Aorta (tissue), 5 donors: ENCODE data around the gene PHKA1. TPM values are rescaled to one million over a fixed set of nuclear protein-coding genes. Genes with fewer than 3 reads are reported as not detected.
"Not testable (repeated sequence)": the region's sequence is repeated elsewhere in the genome, so short reads cannot be mapped to it uniquely, and the experiment has no call there.

Source experiments
- ATAC-seq: fragments of 200-7000 bp; cut with Tn5 transposase; one replicate; pipeline ENCODE4 v1.9.1; 2022; ENCODE audit warnings: moderate library complexity; ENCODE audit not compliant: low FRiP score
- DNase-seq, 2 donors: peaks; one replicate each; pipeline ENCODE4 v3.0.0-alpha.2; 2020
- H3K27ac ChIP-seq, 2 donors: one replicate each; pipeline ENCODE4 v1.5.1; 2013; ENCODE audit warnings: low read length in 2 of 2, mild to moderate bottlenecking in 2 of 2, moderate library complexity in 2 of 2, control low read depth in 1 of 2, inconsistent platforms in 1 of 2, low read depth in 1 of 2
- H3K27me3 ChIP-seq, 2 donors: one replicate each; pipeline ENCODE4 v1.6.1; 2013; ENCODE audit warnings: control low read depth in 1 of 2, low read length in 1 of 2, mild to moderate bottlenecking in 1 of 2, moderate library complexity in 1 of 2; ENCODE audit not compliant: insufficient read depth in 2 of 2, control insufficient read depth in 1 of 2
- H3K36me3 ChIP-seq, 2 donors: one replicate each; pipeline ENCODE4 v1.6.1; 2013; ENCODE audit warnings: control low read depth in 1 of 2, low read length in 1 of 2, mild to moderate bottlenecking in 1 of 2; ENCODE audit not compliant: insufficient read depth in 2 of 2, control insufficient read depth in 1 of 2
- H3K4me1 ChIP-seq, 2 donors: one replicate each; pipeline ENCODE4 v1.6.1; 2013; ENCODE audit warnings: low read length in 2 of 2, control low read depth in 1 of 2, mild to moderate bottlenecking in 1 of 2, moderate library complexity in 1 of 2; ENCODE audit not compliant: insufficient read depth in 2 of 2, control insufficient read depth in 1 of 2
- H3K4me3 ChIP-seq, 2 donors: one replicate each; pipeline ENCODE4 v1.5.1; 2013; ENCODE audit warnings: low read length in 2 of 2, control low read depth in 1 of 2, mild to moderate bottlenecking in 1 of 2
- H3K9me3 ChIP-seq: one replicate; pipeline ENCODE4 v1.6.1; 2013; ENCODE audit warnings: mild to moderate bottlenecking, low read length; ENCODE audit not compliant: control insufficient read depth
- WGBS, 2 donors: extraction: QIAGEN DNeasy Blood & Tissue Kit; methylation state at CpG; one replicate each; pipeline ENCODE4 v1.1.7; 2013; 5-methylcytosine and 5-hydroxymethylcytosine counted together
- intact Hi-C, 2 donors: fragments of 100-400 bp; cut with DNase I; formaldehyde crosslinking; loops; one replicate each; pipeline versions ENCODE4 v1.14.2 to v1.15.0; 2022
- long read RNA-seq, 2 donors: library from polyadenylated mRNA; unstranded; transcript quantifications; one replicate each; pipeline ENCODE4 v2.0.0, GENCODE V29; 2020 to 2021
- polyA plus RNA-seq, 2 donors: library from polyadenylated mRNA; stranded (reverse); fragments of 200-250 nt; gene quantifications; one replicate each; pipeline ENCODE4 v1.2.3, GENCODE V29; 2013
- total RNA-seq, 2 donors: library from RNA; stranded (reverse); fragmentation: NEBNext Ultra II Directional; extraction: Animal tissue kit (Norgen Biotek cat#: 25700); gene quantifications; one replicate each; pipeline ENCODE4 v1.2.1, GENCODE V29; 2021
- donor health status: healthy with polysubstance abuse.
- donor health status: Bipolar disorder and iron deficiency.
- donor health status: DM: no; HTN: no; CAD: no.
- donor health status: DM: no; HTN: no; CAD: no.
- donor health status: DM: yes; HTN: yes; CAD: no.

The PHKA1 gene
- total RNA-seq (10 to 100 TPM in 1 of 2 donors, 1 to 10 TPM in 1; 8.1 to 10.6 TPM), polyA plus RNA-seq (10 to 100 TPM in 1 of 2 donors, 1 to 10 TPM in 1; 3.0 to 10.4 TPM)
- long read RNA-seq, donor 1, partial matches to known transcripts = 9 of 11 reads
- long read RNA-seq, donor 1, other reads (novel, unspliced or antisense) = 2 of 11 reads
- long read RNA-seq, donor 2, full-length matches to known transcripts = 1 of 5 reads
- long read RNA-seq, donor 2, partial matches to known transcripts = 1 of 5 reads
- long read RNA-seq, donor 2, other reads (novel, unspliced or antisense) = 3 of 5 reads

DNA sequence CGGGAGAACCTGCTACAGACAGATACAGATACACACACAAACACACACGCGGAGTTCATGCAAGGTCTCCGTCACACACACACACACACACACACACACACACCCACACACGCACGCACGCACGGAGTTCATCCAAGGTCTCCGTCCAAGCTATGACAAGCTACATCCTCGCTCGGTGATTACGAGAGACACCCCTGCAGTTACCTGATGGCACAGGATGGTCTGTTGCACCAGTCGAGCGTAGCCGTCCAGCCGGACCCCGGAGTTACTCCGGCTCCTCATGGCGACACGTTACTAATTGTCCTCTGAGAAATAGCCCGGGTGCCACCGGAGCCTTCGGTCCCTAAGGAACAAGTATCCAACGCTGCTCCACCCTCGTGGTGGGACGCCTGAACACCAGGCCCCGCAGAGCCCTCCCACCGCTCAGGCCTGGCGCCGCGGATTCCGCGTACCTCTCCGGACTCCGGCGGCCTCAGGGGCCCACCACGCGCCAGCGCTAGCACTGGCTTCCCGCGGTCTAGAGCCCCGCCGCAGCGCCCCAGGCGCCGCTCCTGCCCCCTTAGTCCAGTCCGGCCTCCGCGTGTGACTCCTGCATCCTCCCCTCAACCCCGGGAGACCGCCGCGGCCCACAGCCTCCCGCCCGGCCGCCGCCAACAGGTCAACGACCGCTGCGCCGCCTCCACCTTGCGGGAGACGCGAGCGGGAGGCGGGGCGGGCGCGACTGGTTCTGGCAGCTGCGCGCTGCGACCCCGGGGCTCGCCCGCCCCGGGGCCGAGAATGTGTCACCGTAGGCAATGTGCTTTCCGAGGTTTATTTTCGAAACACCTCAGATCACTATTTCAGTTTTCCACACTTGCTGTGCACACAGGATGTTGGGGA, at the start of gene PHKA1:
Gene PHKA1, minus strand, starts transcription at position 708 of the 879 bp plus-strand sequence. Its CDS starts 426 bp downstream, at position 282.
- ATAC-seq (peak; percentile 72), DNase-seq (peak; percentile 58 to 83)
- intact Hi-C loops, H3K4me1 ChIP-seq, H3K27me3 ChIP-seq, H3K36me3 ChIP-seq, H3K9me3 ChIP-seq: not testable (repeated sequence)
- Histone ChIP-seq H3K27ac (peak within 1 kb of the TSS; percentile 37 to 81), H3K4me3 (peak within 1 kb of the TSS; percentile 27 to 52)
- 6 to 27% methylated on average over 76 to 80 of the region's 80 CpGs for WGBS, 2 donors

- H3K27ac ChIP-seq, intact Hi-C loops, ATAC-seq, H3K27me3 ChIP-seq, H3K9me3 ChIP-seq, H3K4me1 ChIP-seq, DNase-seq, H3K36me3 ChIP-seq, H3K4me3 ChIP-seq: not testable (repeated sequence)
- no CpG with 5 or more reads among the region's 9 CpGs for WGBS, 2 donors
These were observed 46.3 kb upstream of the PHKA1 start for GRCh38 chrX:72760454-72760853.

GRCh38 chrX:72748545-72748944, 34.4 kb upstream of the PHKA1 start:
- H3K9me3 ChIP-seq, ATAC-seq, intact Hi-C loops, H3K36me3 ChIP-seq, H3K4me1 ChIP-seq, H3K27me3 ChIP-seq, H3K4me3 ChIP-seq, H3K27ac ChIP-seq, DNase-seq: not testable (repeated sequence)
- WGBS, 2 donors = no CpG with 5 or more reads among the region's 3 CpGs

DNA sequence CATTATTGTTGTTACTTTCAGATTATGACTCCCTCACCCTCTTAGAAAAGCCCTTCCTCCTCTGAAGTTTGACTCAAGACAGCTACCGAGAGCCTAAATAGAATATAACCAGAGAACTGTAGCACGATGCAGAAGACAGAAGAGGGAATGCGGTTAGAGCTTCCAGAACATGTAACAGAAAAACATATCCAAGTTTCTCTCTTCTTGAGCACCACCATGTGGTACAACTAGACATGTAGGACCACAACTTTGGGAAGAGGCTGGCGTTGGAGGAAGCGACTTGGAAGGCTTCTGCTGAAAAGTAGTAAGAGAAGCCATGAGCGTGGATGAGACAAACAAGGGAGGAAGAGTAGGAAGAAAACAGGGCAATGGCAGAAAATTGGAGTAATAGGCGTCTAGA, 31.4 kb upstream of the PHKA1 start:
- H3K4me1 ChIP-seq, H3K27ac ChIP-seq, DNase-seq, H3K9me3 ChIP-seq, ATAC-seq, H3K27me3 ChIP-seq, intact Hi-C loops, H3K36me3 ChIP-seq, H3K4me3 ChIP-seq: not testable (repeated sequence)
- WGBS, 2 donors = no CpG with 5 or more reads among the region's 7 CpGs

GRCh38 chrX:72735561-72735960, 21.5 kb upstream of the PHKA1 start:
- no peaks in the 10 kb centered on the region for H3K9me3 ChIP-seq
- H3K36me3 ChIP-seq = no peaks in the 10 kb centered on the region
- no peaks in the 10 kb centered on the region for H3K4me1 ChIP-seq
- H3K27me3 ChIP-seq = no peaks in the 10 kb centered on the region
- intact Hi-C loops = no loop called here
- H3K27ac ChIP-seq = no peak overlapping the region
- no peak for DNase-seq
- WGBS, 2 donors = 59 to 82% methylated on average over 1 of the region's 1 CpG
- ATAC-seq = no peak
- H3K4me3 ChIP-seq = no peak overlapping the region

DNA sequence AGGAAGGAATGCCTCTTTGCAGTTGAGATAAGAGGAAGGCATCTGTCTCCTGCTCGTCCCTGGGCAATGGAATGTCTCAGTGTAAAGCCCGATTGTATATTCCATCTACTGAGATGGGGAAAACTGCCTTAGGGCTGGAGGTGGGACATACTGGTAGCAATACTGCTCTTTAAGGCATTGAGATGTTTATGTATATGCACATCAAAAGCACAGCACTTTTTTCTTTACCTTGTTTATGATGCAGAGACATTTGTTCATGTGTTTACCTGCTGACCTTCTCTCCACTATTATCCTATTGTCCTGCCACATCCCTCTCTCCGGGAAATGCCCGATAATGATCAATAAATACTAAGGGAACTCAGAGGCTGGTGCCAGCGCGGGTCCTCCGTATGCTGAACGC, 19.5 kb upstream of the PHKA1 start:
- H3K27me3 ChIP-seq, H3K36me3 ChIP-seq, H3K9me3 ChIP-seq, ATAC-seq, H3K4me1 ChIP-seq, H3K4me3 ChIP-seq, DNase-seq, H3K27ac ChIP-seq, intact Hi-C loops: not testable (repeated sequence)
- 63 to 73% methylated on average over 8 of the region's 8 CpGs for WGBS, 2 donors

DNA sequence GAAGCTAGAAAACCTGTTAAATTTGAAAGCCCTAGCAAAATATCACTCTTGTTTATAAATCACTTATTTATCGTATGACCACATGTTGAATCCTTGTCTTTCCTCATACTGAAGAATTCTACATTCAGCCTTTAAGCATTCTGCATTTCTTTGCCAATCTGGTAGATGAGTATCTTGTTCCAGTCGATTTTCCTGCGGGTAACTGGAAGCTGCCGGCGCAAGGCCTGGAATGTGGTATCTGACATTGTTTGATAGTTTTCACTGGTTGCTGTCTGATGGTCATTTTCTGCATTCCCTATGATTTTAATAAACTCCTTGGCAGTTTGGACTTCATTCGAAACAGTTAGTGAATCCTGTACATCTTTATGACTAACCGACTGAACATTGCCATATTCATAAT, 13.7 kb upstream of the PHKA1 start:
- no peaks in the 10 kb centered on the region for H3K27me3 ChIP-seq
- H3K9me3 ChIP-seq = no peaks in the 10 kb centered on the region
- DNase-seq (no peak), ATAC-seq (no peak)
- H3K27ac ChIP-seq = no peak overlapping the region
- no peak overlapping the region for H3K4me3 ChIP-seq
- no peaks in the 10 kb centered on the region for H3K36me3 ChIP-seq
- WGBS, 2 donors = 79 to 87% methylated on average over 7 of the region's 7 CpGs
- H3K4me1 ChIP-seq = no peaks in the 10 kb centered on the region
- intact Hi-C loops = no loop called here

DNA sequence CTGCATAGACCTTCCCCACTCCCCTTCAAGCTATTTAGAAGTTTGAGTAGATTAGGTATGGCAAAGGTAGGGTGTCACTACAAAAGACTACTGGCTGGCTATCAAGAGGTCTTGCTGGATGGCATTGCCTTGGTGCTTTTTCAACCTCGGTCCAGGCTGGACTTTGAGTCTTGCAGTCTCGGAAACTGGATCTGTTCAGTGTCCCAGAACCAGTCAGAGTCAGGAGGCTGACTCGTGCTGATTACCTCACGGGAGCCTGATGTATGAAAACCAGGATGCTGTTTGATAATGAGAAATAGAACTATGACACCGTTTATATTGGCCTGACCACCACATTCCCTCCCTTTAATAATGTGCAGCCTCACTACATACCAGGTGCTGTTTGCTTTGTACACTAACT, 2.7 kb upstream of the PHKA1 start:
- Histone ChIP-seq H3K27me3 (no peaks in the 10 kb centered on the region), H3K36me3 (no peaks in the 10 kb centered on the region), H3K4me3 (no peak overlapping the region), H3K9me3 (no peaks in the 10 kb centered on the region), H3K4me1 (no peaks in the 10 kb centered on the region), H3K27ac (no peak overlapping the region)
- DNase-seq (no peak), ATAC-seq (no peak)
- WGBS, 2 donors = 17 to 37% methylated on average over 5 of the region's 5 CpGs
- intact Hi-C loops = no loop called here

GRCh38 chrX:72715546-72715945, 1.4 kb upstream of the PHKA1 start:
- ATAC-seq = no peak
- WGBS, 2 donors = 74 to 93% methylated on average over 12 of the region's 12 CpGs
- intact Hi-C loops = no loop called here
- no peak overlapping the region for H3K27ac ChIP-seq
- no peaks in the 10 kb centered on the region for H3K27me3 ChIP-seq
- H3K9me3 ChIP-seq = no peaks in the 10 kb centered on the region
- no peaks in the 10 kb centered on the region for H3K4me1 ChIP-seq
- no peak for DNase-seq
- H3K36me3 ChIP-seq = no peaks in the 10 kb centered on the region
- H3K4me3 ChIP-seq = no peak overlapping the region
